Measurements from ENCODE around the gene SGMS1. TPM values are rescaled to one million over a fixed set of nuclear protein-coding genes. Genes with fewer than 3 reads are reported as not detected.

Gene SGMS1
- total and polyA plus RNA-seq, 7 donors: 3.5 to 81.3 (median 55.7) TPM

- H3K27me3 ChIP-seq: no peaks in the 10 kb centered on the region
- H3K4me1 ChIP-seq: no peaks in the 10 kb centered on the region
- peaks cover 0 to 59% (median 5%) of the 10 kb centered on the region in 4 donors for H3K36me3 ChIP-seq
- TF ChIP-seq CTCF (IDR thresholded peaks at IDR 0.05): peak in 1 of 4 experiments; percentile 8
- no peak for TF ChIP-seq POLR2A (IDR thresholded peaks at IDR 0.05)
- no peak for TF ChIP-seq EP300 (IDR thresholded peaks at IDR 0.05)
- no peak for TF ChIP-seq POLR2AphosphoS5 (IDR thresholded peaks at IDR 0.05)
- DNase-seq: no peak
- intact Hi-C loops (cut with DNase I): no loop called here
- H3K9me3 ChIP-seq: peaks cover 0 to 3% (median 0%) of the 10 kb centered on the region in 4 donors
- no peak overlapping the region for H3K27ac ChIP-seq
- no peak overlapping the region for H3K4me3 ChIP-seq
- 95 to 96% methylated on average over 4 of the region's 4 CpGs for WGBS, 2 donors
Observed at GRCh38 chr10:50310560-50311174, 313.1 kb downstream of the SGMS1 start.

- intact Hi-C loops (cut with DNase I): no loop called here
Observed at GRCh38 chr10:50309342-50309741, 314.4 kb downstream of the SGMS1 start.

GRCh38 chr10:50304660-50305059, 319.1 kb downstream of the SGMS1 start:
- Histone ChIP-seq H3K27me3 (no peaks in the 10 kb centered on the region), H3K27ac (no peak overlapping the region), H3K4me3 (no peak overlapping the region), H3K36me3 (peaks cover 0 to 35% (median 3%) of the 10 kb centered on the region in 4 donors), H3K9me3 (no peaks in the 10 kb centered on the region), H3K4me1 (no peaks in the 10 kb centered on the region)
- intact Hi-C loops (cut with DNase I): no loop called here
- WGBS, 2 donors: 91 to 94% methylated on average over 8 of the region's 8 CpGs
- no peak for DNase-seq
- no peak for TF ChIP-seq CTCF (IDR thresholded peaks at IDR 0.05)
- no peak for TF ChIP-seq POLR2A (IDR thresholded peaks at IDR 0.05)
- no peak for TF ChIP-seq POLR2AphosphoS5 (IDR thresholded peaks at IDR 0.05)
- no peak for TF ChIP-seq EP300 (IDR thresholded peaks at IDR 0.05)

More at GRCh38 chr10:50309342-50309741, 314.4 kb downstream of the SGMS1 start:
- Histone ChIP-seq H3K4me3 (no peak overlapping the region), H3K36me3 (peaks cover 0 to 59% (median 5%) of the 10 kb centered on the region in 4 donors), H3K9me3 (peaks cover 0 to 3% (median 0%) of the 10 kb centered on the region in 4 donors), H3K27ac (no peak overlapping the region), H3K27me3 (no peaks in the 10 kb centered on the region), H3K4me1 (no peaks in the 10 kb centered on the region)
- TF ChIP-seq POLR2A (IDR thresholded peaks at IDR 0.05) (no peak), EP300 (IDR thresholded peaks at IDR 0.05) (no peak), POLR2AphosphoS5 (IDR thresholded peaks at IDR 0.05) (no peak), CTCF (IDR thresholded peaks at IDR 0.05) (no peak)
- WGBS, 2 donors: 92 to 94% methylated on average over 4 of the region's 4 CpGs
- no peak for DNase-seq

GRCh38 chr10:50299948-50300669, 323.6 kb downstream of the SGMS1 start:
- Histone ChIP-seq H3K27me3 (no peaks in the 10 kb centered on the region), H3K27ac (no peak overlapping the region), H3K9me3 (peaks cover 0 to 2% (median 0%) of the 10 kb centered on the region in 4 donors), H3K36me3 (no peaks in the 10 kb centered on the region), H3K4me3 (no peak overlapping the region), H3K4me1 (no peaks in the 10 kb centered on the region)
- 94 to 98% methylated on average over 1 of the region's 1 CpG for WGBS, 2 donors
- no peak for DNase-seq
- TF ChIP-seq POLR2AphosphoS5 (IDR thresholded peaks at IDR 0.05): no peak
- no peak for TF ChIP-seq POLR2A (IDR thresholded peaks at IDR 0.05)
- no peak for TF ChIP-seq CTCF (IDR thresholded peaks at IDR 0.05)
- intact Hi-C loops (cut with DNase I): no loop called here
